Fibroblast of gingiva (primary cell): ENCODE measurements around the gene COL2A1.

Experiments
- DNase-seq: peaks from one replicate; pipeline ENCODE4 v3.0.0-alpha.2; 2011; ENCODE audit warnings: low read depth

The COL2A1 gene

GRCh38 chr12:47989666-47990065, 14.6 kb downstream of the COL2A1 start:
- no peak for DNase-seq

DNA sequence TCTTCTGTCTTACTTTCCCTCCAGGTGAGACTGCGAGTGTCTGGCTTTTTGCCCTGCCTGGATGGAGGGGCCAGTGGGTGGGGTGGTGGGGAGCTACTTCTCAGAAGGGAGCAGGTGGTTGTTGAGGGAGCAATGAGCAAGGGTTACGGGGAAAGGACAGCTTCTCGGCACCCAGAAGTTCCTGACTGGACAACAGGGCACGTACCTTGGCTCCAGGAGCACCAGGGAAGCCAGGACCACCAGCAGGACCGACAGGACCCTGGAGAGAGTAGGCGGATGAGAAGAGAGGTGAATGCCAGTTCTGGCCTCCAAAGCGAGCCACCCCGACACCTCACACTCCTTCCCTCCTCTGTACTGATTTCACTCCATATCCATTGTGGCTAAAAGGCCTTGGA, 15.3 kb downstream of the COL2A1 start:
- no peak for DNase-seq

DNA sequence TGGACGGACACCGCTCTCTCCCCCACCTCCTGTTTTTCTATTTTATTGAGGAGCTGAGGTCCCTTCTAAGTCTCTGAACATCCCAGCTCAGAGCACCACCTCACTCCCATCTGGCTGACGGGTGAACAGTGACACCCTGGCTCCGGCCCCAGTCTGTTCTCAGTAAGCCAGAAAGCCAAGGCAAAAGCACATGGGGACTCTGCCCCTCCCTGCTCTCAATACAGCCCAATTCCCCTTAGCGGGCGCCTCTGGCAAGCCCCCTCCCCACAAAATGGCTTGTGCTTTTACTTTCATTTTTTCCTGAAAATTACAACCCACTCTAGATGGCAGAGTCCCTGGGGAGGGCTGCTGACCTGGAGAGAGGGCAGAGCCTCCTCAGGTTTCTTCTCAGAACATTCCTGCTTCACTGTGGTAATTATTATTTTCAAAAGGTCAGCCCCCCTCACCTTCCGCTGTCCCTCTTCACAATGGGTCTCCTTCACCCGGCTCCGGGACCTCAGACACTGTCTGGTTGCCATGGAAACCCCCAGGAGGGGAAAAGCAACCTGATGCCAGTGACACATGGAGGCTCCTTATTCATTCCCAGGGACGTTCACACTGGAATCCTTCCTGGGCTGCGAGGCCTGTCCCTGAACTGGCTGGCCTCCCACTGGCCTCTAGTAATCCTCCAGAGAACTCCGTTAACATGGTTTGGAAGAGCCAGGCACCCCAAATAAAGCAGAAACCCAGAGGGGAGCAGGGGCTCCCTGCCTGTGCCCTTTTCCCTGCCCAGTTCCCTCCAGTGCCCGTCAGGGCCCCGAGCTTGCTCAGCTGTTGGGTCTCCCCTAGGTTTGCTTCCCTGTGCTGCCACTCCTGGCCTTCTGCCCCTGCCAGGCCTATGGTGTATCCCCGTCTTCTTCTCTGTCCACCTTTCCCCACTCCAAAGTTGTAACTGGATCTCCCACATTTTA, 15.9 kb downstream of the COL2A1 start:
- DNase-seq, result no peak

- DNase-seq, result no peak
Measured at GRCh38 chr12:47987411-47988072, 16.7 kb downstream of the COL2A1 start.

GRCh38 chr12:47986832-47987231, 17.4 kb downstream of the COL2A1 start:
- DNase-seq, result no peak

- no peak for DNase-seq
Measured at GRCh38 chr12:47986291-47986660, 18.0 kb downstream of the COL2A1 start.

GRCh38 chr12:47985596-47986290, 18.5 kb downstream of the COL2A1 start:
- DNase-seq, result no peak

GRCh38 chr12:47984331-47984801, 19.9 kb downstream of the COL2A1 start:
- no peak for DNase-seq

DNA sequence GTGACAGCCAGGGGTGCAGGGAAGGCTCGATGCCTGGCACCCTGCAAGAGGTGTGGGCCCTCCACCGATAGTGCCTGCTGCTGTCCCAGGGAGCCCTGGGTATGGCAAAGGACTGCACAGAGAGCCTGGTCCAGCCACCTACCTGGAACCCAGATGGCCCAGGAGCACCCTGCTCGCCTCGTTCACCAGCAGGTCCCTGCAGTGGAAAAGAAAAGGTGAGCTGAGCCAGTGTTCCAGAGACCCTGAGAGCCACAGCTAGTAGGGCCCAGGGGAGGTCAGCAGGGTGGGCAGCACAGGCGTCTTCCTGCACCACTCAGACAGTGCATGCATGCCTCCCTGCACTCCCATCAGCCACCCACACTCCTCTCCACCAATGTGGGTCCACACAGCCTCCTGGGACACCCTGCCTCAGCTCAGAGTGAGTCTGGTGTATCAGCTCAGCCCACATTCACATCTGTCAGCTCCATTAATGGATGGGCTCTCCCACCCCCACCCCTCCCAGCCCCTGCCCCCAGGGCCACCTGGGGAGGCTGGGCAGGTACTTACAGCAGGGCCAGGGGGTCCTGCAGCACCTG, 20.6 kb downstream of the COL2A1 start:
- no peak for DNase-seq

DNA sequence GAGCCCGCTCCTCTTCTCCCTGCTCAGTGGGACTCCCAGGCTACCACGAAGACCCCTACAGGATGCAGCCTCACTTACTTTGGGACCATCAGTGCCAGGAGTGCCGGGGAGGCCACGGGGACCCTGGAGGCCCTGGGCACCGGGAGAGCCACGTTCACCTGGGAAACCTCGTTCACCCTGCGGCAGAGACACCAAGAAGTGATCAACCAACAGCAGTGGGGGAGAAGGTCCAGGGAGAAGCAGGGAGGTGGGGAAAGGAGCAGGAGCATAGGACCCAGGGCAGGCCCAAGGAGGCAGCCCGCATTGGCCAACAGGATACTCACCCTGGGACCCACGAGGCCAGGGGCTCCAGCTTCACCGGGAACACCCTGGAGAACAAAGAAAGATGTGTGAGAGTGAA, 21.5 kb downstream of the COL2A1 start:
- DNase-seq, result no peak

GRCh38 chr12:47982311-47982710, 22.0 kb downstream of the COL2A1 start:
- DNase-seq, result no peak

GRCh38 chr12:47981496-47982260, 22.6 kb downstream of the COL2A1 start:
- no peak for DNase-seq

DNA sequence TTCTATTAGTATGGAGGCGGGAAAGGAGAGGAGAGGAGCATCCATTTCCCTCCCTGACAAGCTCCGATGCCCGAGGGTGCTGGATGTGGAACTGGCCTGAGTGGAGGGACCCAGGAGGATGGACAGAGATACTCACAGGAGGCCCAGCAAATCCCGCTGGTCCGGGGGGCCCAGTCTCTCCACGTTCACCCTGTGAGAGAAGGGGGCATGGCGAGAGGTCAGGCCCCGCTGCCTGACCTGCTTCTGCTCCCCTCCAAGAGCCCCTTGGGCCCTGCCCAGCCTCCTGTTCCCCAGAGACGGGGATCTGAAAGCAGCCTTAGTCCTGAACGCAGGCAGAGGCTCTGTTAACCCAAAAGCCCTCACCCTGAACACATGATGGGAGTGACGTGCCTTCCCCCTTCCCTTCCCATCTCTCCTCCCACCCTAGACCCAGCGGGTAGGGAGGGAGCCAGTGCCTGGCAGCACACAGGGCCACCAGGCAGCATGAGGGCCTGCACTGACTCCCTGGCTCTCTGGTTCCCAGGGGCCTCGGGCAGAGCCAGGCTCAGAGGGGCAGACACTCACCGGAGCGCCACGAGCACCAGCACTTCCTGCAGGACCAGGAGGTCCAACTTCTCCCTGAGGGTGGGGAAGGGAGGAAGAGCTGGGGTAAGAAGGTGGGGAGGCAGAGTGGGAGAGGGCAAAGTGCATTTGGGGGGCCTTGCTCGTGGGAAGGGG, 23.3 kb downstream of the COL2A1 start:
- no peak for DNase-seq

DNA sequence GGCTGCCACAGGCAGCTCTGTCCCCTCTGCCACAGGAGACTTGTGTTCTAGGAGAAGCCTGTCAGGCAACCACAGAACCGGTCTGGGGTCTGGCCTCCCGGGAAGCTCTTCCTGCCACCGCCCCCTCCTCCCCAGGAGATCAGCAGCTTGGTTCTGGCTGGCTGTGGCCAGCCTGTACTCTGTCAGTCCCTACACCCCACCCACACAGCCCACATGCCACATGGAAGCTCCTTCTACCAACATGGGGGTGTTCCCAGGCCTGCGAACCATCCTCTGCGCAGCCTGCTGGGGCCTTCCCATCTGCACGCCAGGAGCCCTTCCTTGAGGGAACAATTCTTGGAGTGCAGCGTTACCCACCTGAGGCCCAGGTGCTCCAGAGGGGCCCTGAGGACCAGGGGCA, 24.1 kb downstream of the COL2A1 start:
- DNase-seq, result no peak

GRCh38 chr12:47979686-47980085, 24.6 kb downstream of the COL2A1 start:
- no peak for DNase-seq

DNA sequence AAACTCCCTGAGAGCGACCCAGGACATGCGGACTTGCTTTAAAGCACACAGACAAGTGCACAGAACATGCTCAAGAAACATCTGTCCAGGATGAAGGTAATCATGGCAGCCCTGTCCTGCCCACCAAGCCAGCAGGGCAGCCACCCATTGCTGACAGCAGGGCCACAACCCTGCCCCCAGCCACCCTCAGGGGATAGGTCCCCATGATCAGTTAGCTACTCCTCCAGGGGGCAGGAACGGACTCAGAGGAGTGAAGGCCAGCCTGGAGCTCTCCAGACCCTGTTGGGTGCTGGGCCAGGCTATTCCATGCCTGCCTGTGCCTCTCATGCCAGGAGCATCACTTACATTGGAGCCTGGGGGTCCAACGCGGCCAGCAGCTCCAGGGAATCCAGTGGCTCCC, 25.1 kb downstream of the COL2A1 start:
- DNase-seq, result no peak

- DNase-seq, result no peak
Measured at GRCh38 chr12:47978598-47978873, 25.7 kb downstream of the COL2A1 start.

DNA sequence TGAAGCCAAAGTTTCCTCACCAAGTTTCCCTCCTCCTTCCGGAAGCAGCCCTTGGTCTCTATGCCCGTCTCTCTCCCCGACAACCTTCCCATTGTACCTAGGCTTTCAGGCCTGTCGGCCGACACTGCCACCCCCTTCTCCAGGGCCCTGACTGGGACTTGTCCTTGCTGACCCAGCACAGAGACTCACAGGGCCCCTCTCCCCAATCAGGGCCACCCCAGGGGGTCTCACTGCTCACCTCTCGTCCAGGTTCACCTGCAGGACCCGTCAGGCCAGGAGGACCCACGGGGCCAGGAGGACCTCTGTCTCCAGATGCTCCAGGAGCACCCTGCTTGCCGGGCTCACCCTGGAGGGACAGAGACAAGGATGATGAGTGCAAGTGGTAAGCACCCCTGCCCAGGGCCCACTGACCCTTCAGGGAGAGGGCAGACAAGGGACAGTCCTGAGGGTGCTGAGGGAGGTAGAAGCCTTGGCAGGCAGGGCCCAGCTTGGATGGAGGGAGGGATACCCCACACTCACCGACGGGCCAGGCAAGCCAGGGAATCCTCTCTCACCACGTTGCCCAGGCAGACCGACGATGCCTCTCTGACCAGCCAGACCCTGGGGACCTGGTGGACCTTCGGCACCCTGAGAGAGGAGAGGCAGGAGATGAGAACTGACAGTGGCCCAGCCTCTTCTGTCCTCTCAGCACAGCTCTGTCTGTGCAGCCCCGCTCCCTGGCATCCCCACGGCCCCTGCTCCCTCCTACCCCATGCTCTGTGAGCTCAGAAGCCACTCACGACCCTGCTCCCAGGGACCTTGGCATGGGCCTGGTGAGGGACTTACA, 26.3 kb downstream of the COL2A1 start:
- no peak for DNase-seq

DNA sequence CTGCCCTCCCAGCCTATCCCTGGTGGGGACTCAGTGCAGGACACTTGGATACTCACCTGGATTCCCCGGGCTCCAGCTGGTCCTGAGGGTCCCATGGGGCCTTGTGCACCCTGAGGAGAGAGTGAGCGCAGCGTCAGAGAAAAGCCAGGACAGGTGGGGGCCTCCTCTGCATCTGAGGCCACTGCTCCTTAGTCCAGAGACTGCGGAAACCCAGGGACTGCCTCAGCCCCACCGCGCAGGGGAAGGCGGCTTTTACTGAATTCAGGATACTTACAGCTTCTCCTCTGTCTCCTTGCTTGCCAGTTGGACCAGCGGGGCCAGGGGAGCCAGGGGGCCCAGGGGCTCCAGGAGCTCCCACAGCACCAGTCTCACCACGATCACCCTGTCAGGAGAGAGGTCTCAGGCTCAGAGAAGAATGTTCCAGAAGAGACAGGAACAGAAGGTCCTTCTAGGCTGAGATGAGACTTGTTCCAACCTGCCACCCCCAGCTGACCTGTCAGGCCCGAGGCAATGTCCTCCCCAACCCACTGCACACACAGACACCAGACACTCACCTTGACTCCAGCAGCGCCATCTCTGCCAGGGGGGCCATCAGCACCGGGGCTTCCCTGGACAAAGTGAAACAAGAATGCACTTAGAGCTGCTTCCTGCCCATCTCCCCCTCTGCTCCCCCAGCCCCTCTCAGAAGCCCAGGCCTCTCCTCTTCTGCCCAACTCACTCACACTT, 27.1 kb downstream of the COL2A1 start:
- no peak for DNase-seq

GRCh38 chr12:47975816-47976215, 28.5 kb downstream of the COL2A1 start:
- no peak for DNase-seq
